ENCODE data around the gene ST14. TPM values are rescaled to one million over a fixed set of nuclear protein-coding genes. Genes with fewer than 3 reads are reported as not detected.

Gene ST14
- polyA plus RNA-seq, 1 donor (not counting 4 experiments of a cell fraction or from before 2014, with no cell fraction given), result 45.8 TPM

- Histone ChIP-seq H3K9ac (ENCODE audit: control insufficient read depth, extremely low read depth, insufficient read depth, low read length) (no peak overlapping the region), H2AFZ (ENCODE audit: control insufficient read depth, low read length) (no peak overlapping the region), H3K27me3 (ENCODE audit: control insufficient read depth, extremely low read depth, insufficient read depth, low read length) (no peaks in the 10 kb centered on the region), H3K4me1 (ENCODE audit: control insufficient read depth, extremely low read depth, insufficient read depth, low read length) (no peaks in the 10 kb centered on the region), H3K4me2 (ENCODE audit: control insufficient read depth, extremely low read depth, insufficient read depth, low read depth, low read length) (no peak overlapping the region), H3K4me3 (ENCODE audit: control insufficient read depth in 2 of 3, extremely low read depth in 1 of 3, insufficient read depth in 2 of 3, low read depth in 1 of 3, low read length in 3 of 3) (no peak overlapping the region), H3K27ac (ENCODE audit: control insufficient read depth, insufficient read depth, low read length) (no peak overlapping the region), H3K36me3 (ENCODE audit: control insufficient read depth in 2 of 2, extremely low read depth in 1 of 2, insufficient read depth in 2 of 2, low read length in 2 of 2) (peaks cover 14 to 34% of the 10 kb centered on the region in 2 experiments), H3K9me1 (ENCODE audit: control insufficient read depth, extremely low read depth, insufficient read depth, low read length) (no peaks in the 10 kb centered on the region), H4K20me1 (ENCODE audit: control insufficient read depth, extremely low read depth, insufficient read depth, low read length) (no peaks in the 10 kb centered on the region), H3K79me2 (ENCODE audit: control insufficient read depth, insufficient read depth, low read length) (no peaks in the 10 kb centered on the region), H3K9me3 (ENCODE audit: control insufficient read depth, low read depth, low read length) (no peaks in the 10 kb centered on the region)
- DNase-seq (ENCODE audit: low read depth, low spot score) (no peak), FAIRE-seq (no peak)
- dilution Hi-C loops (cut with MboI; ENCODE audit: extremely low pct_ligation_motif_present, low sequenced_read_pairs), result no loop called here
- no peak for TF ChIP-seq CTCF (optimal IDR thresholded peaks at IDR 0.05 in 1 of 3, IDR thresholded peaks at IDR 0.05 in 1 of 3, conservative IDR thresholded peaks at IDR 0.05 in 1 of 3; ENCODE audit: extremely low read depth in 1 of 3, insufficient read depth in 2 of 3, low read length in 3 of 3)
- TF ChIP-seq EZH2 (IDR thresholded peaks at IDR 0.05; ENCODE audit: low read length), result no peak
Observed at GRCh38 chr11:130206141-130206540, 46.6 kb downstream of the ST14 start.

GRCh38 chr11:130208241-130209127 is 48.9 kb downstream of the ST14 start:
- Histone ChIP-seq H4K20me1 (ENCODE audit: control insufficient read depth, extremely low read depth, insufficient read depth, low read length) (no peaks in the 10 kb centered on the region), H2AFZ (ENCODE audit: control insufficient read depth, low read length) (no peak overlapping the region), H3K4me2 (ENCODE audit: control insufficient read depth, extremely low read depth, insufficient read depth, low read depth, low read length) (no peak overlapping the region), H3K36me3 (ENCODE audit: control insufficient read depth in 2 of 2, extremely low read depth in 1 of 2, insufficient read depth in 2 of 2, low read length in 2 of 2) (peaks cover 13 to 22% of the 10 kb centered on the region in 2 experiments), H3K4me1 (ENCODE audit: control insufficient read depth, extremely low read depth, insufficient read depth, low read length) (no peaks in the 10 kb centered on the region), H3K9me1 (ENCODE audit: control insufficient read depth, extremely low read depth, insufficient read depth, low read length) (no peaks in the 10 kb centered on the region), H3K9me3 (ENCODE audit: control insufficient read depth, low read depth, low read length) (no peaks in the 10 kb centered on the region), H3K27ac (ENCODE audit: control insufficient read depth, insufficient read depth, low read length) (no peak overlapping the region), H3K4me3 (ENCODE audit: control insufficient read depth in 2 of 3, extremely low read depth in 1 of 3, insufficient read depth in 2 of 3, low read depth in 1 of 3, low read length in 3 of 3) (no peak overlapping the region), H3K27me3 (ENCODE audit: control insufficient read depth, extremely low read depth, insufficient read depth, low read length) (no peaks in the 10 kb centered on the region), H3K9ac (ENCODE audit: control insufficient read depth, extremely low read depth, insufficient read depth, low read length) (no peak overlapping the region), H3K79me2 (ENCODE audit: control insufficient read depth, insufficient read depth, low read length) (no peaks in the 10 kb centered on the region)
- dilution Hi-C loops (cut with MboI; ENCODE audit: extremely low pct_ligation_motif_present, low sequenced_read_pairs), result no loop called here
- DNase-seq (ENCODE audit: low read depth, low spot score) (no peak), FAIRE-seq (no peak)
- TF ChIP-seq EZH2 (IDR thresholded peaks at IDR 0.05; ENCODE audit: low read length) (no peak), CTCF (optimal IDR thresholded peaks at IDR 0.05 in 1 of 3, IDR thresholded peaks at IDR 0.05 in 1 of 3, conservative IDR thresholded peaks at IDR 0.05 in 1 of 3; ENCODE audit: extremely low read depth in 1 of 3, insufficient read depth in 2 of 3, low read length in 3 of 3) (no peak)

Data from keratinocyte (primary cell).